Measurements from ENCODE around the gene PARP2. TPM values are rescaled to one million over a fixed set of nuclear protein-coding genes. Genes with fewer than 3 reads are reported as not detected.
"Not testable (repeated sequence)": the region's sequence is repeated elsewhere in the genome, so short reads cannot be mapped to it uniquely, and the experiment has no call there.

PARP2 gene
- total RNA-seq, 2 donors from 2014 or later, result 3.9 to 5.8 TPM

GRCh38 chr14:20346713-20347112, 3.3 kb downstream of the PARP2 start:
- H3K4me1 ChIP-seq (ENCODE audit: control insufficient read depth in 1 of 2, low read depth in 2 of 2), result peaks cover 4 to 11% of the 10 kb centered on the region in 2 donors
- no peak for TF ChIP-seq CTCF (IDR thresholded peaks at IDR 0.05)
- no peak for DNase-seq (ENCODE audit: low spot score)
- no peak overlapping the region for H3K27ac ChIP-seq
- H3K27me3 ChIP-seq (replicated peaks; ENCODE audit: insufficient read depth), result no peaks in the 10 kb centered on the region
- H3K36me3 ChIP-seq, result peaks cover 14% of the 10 kb centered on the region
- no peak for ATAC-seq (ENCODE audit: insufficient number of reproducible peaks, low FRiP score, low read depth)
- no peak overlapping the region for H3K4me3 ChIP-seq
- H3K9me3 ChIP-seq, result no peaks in the 10 kb centered on the region

GRCh38 chr14:20347747-20348146, 4.3 kb downstream of the PARP2 start:
- ATAC-seq (ENCODE audit: insufficient number of reproducible peaks, low FRiP score, low read depth) (no peak), DNase-seq (ENCODE audit: low spot score) (no peak)
- H3K4me1 ChIP-seq (ENCODE audit: control insufficient read depth in 1 of 2, low read depth in 2 of 2), result peaks cover 4 to 11% of the 10 kb centered on the region in 2 donors
- peaks cover 14% of the 10 kb centered on the region for H3K36me3 ChIP-seq
- H3K4me3 ChIP-seq, result no peak overlapping the region
- no peak for TF ChIP-seq CTCF (IDR thresholded peaks at IDR 0.05)
- no peak overlapping the region for H3K27ac ChIP-seq
- H3K9me3 ChIP-seq, result no peaks in the 10 kb centered on the region
- H3K27me3 ChIP-seq (replicated peaks; ENCODE audit: insufficient read depth), result no peaks in the 10 kb centered on the region

- Histone ChIP-seq H3K36me3 (peaks cover 22% of the 10 kb centered on the region), H3K4me3 (no peak overlapping the region), H3K9me3 (no peaks in the 10 kb centered on the region), H3K27ac (no peak overlapping the region), H3K27me3 (replicated peaks; ENCODE audit: insufficient read depth) (no peaks in the 10 kb centered on the region), H3K4me1 (ENCODE audit: control insufficient read depth in 1 of 2, low read depth in 2 of 2) (no peaks in the 10 kb centered on the region)
- no peak for TF ChIP-seq CTCF (IDR thresholded peaks at IDR 0.05)
- no peak for DNase-seq (ENCODE audit: low spot score)
- no peak for ATAC-seq (ENCODE audit: insufficient number of reproducible peaks, low FRiP score, low read depth)
These were observed 6.8 kb downstream of the PARP2 start for GRCh38 chr14:20350282-20350681.

DNA sequence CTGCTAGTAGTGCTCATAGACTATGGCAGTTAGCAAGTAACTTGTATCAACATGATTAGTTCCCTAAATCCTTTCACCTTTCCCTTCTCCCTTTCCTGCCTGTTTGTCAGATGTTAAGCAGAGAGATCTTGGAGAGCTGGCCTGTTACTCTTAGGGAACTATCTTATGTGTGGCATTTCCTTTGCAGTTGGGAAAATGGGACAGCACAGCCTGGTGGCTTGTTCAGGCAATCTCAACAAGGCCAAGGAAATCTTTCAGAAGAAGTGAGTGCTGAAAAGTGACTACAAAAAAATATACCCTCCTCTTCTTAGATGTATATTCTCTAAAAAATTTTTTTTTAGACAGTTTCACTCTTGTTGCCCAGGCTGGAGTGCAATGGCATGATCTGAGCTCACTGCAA, 7.4 kb downstream of the PARP2 start:
- DNase-seq (ENCODE audit: low spot score), result no peak

DNA sequence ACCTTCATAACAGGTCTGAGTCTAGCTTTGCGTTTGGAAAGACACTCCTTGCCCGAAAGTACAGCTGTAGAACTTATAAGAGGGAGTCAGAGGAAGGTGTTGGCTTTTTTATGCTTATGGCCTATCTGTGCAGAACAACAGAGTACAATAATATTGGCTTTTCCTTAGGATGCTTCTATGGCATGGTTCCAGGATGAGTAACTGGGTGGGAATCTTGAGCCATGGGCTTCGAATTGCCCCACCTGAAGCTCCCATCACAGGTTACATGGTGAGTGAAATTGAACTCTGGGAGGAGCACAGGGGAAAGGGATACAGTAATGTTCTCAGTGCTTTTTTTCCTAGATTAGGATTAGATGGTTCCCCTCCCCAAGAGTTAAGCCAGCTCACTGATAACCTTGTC, 13.0 kb downstream of the PARP2 start:
- no peak for TF ChIP-seq CTCF (IDR thresholded peaks at IDR 0.05)
- Histone ChIP-seq H3K9me3 (no peaks in the 10 kb centered on the region), H3K4me1 (ENCODE audit: control insufficient read depth in 1 of 2, low read depth in 2 of 2) (no peaks in the 10 kb centered on the region), H3K36me3 (peaks cover 22% of the 10 kb centered on the region), H3K27me3 (replicated peaks; ENCODE audit: insufficient read depth) (no peaks in the 10 kb centered on the region), H3K27ac (no peak overlapping the region), H3K4me3 (no peak overlapping the region)
- ATAC-seq (ENCODE audit: insufficient number of reproducible peaks, low FRiP score, low read depth) (no peak), DNase-seq (ENCODE audit: low spot score) (no peak)

More for the DNA sequence above, 7.4 kb downstream of the PARP2 start:
- TF ChIP-seq CTCF (IDR thresholded peaks at IDR 0.05), result peak; percentile 19
- Histone ChIP-seq H3K27ac (no peak overlapping the region), H3K27me3 (replicated peaks; ENCODE audit: insufficient read depth) (no peaks in the 10 kb centered on the region), H3K9me3 (no peaks in the 10 kb centered on the region), H3K36me3 (peaks cover 26% of the 10 kb centered on the region), H3K4me3 (no peak overlapping the region), H3K4me1 (ENCODE audit: control insufficient read depth in 1 of 2, low read depth in 2 of 2) (no peaks in the 10 kb centered on the region)
- no peak for ATAC-seq (ENCODE audit: insufficient number of reproducible peaks, low FRiP score, low read depth)

DNA sequence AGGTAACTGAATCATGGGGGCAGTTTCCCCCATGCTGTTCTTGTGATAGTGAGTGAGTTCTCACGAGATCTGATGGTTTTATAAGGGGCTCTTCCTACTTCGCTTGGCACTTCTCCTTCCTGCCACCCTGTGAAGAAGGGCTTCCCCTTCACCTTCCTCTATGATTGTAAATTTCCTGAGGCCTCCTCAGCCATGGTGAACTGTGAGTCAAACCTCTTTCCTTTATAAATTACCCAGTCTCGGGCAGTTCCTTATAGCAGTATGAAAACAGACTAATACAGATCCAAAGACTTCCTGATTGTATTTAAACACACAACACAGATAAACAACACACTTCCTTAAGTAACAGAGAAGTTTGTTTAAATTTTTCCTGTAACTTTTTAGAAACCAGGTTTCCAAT, 15.0 kb downstream of the PARP2 start:
- H3K27me3 ChIP-seq (replicated peaks; ENCODE audit: insufficient read depth); ATAC-seq (ENCODE audit: insufficient number of reproducible peaks, low FRiP score, low read depth); DNase-seq (ENCODE audit: low spot score); H3K4me1 ChIP-seq (ENCODE audit: control insufficient read depth in 1 of 2, low read depth in 2 of 2); H3K4me3 ChIP-seq; H3K27ac ChIP-seq; H3K9me3 ChIP-seq: not testable (repeated sequence)
- H3K36me3 ChIP-seq, result peaks cover 22% of the 10 kb centered on the region
